ENCODE results near the gene TYW5.

Gene TYW5, protein sequence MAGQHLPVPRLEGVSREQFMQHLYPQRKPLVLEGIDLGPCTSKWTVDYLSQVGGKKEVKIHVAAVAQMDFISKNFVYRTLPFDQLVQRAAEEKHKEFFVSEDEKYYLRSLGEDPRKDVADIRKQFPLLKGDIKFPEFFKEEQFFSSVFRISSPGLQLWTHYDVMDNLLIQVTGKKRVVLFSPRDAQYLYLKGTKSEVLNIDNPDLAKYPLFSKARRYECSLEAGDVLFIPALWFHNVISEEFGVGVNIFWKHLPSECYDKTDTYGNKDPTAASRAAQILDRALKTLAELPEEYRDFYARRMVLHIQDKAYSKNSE

DNA sequence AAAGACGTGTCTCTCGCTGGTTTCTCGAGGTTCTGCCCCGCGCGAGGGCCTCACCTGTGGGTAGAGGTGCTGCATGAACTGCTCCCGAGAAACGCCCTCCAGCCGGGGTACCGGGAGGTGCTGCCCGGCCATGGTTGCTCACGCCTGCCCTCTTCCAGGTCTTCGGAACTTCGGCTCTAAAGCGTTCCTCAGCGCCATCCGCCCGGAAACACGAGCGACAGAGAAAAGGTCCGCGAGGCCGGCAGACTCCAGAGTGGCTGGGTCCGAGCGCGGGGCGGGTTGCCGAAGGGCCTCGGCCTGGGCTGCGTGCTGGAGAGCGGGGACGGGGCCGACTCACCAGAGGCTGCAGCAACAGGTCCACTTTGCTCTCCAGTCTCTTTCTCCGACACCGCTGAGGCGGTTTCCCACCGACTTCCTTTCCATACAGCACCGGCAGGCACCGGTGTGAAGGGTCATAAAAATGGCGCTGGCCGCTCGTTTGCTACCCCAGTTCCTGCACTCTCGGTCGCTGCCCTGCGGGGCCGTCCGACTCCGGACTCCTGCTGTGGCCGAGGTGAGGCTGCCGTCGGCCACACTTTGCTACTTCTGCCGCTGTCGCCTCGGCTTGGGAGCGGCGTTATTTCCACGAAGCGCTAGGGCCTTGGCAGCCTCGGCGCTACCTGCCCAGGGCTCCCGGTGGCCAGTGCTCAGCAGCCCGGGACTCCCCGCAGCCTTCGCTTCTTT lies at the start of gene TYW5, which contains the start of gene MAIP1:
Gene TYW5, minus strand, starts transcription at position 153 of the 723 bp plus-strand sequence. Its CDS starts 21 bp downstream, at position 132.
Gene MAIP1, plus strand, starts transcription at position 244 of the 723 bp plus-strand sequence. Its CDS starts 217 bp downstream, at position 461.
- Mint-ChIP-seq H3K9me3 (no peaks in the 10 kb centered on the region), H3K4me1 (peaks cover 51% of the 10 kb centered on the region), H3K27me3 (no peaks in the 10 kb centered on the region), H3K27ac (peak within 1 kb of the TSS; percentile 97 to 99), H3K4me3 (peak within 1 kb of the TSS; percentile 99 to 100)
- peak; percentile 92 for ATAC-seq
- DNase-seq = peak; percentile 83 to 85

DNA sequence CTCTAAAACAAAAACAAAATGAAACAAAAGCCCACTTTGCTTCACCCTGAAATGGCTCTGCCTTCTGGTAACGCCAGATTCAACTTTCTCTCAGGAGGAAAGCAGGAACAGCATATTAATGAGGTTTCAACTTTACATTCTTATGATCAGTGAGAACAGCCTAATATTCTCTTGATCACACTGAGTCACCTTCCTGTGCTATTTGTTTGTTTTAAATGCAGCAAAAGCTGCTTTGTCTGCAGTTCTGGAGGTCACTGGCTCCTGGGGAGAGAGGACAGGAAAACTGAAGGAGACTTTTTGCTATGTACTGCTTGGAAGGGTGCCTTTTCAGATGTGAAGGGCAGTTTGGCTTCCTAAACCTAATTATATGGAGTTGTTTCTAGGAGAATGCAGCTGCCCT lies 48.2 kb upstream of the TYW5 start:
- DNase-seq (no peak), ATAC-seq (no peak)
- Mint-ChIP-seq H3K9me3 (peaks cover 0 to 5% of the 10 kb centered on the region in 2 donors), H3K27me3 (peaks cover 6% of the 10 kb centered on the region), H3K4me3 (no peak overlapping the region), H3K4me1 (no peaks in the 10 kb centered on the region), H3K27ac (no peak overlapping the region)

DNA sequence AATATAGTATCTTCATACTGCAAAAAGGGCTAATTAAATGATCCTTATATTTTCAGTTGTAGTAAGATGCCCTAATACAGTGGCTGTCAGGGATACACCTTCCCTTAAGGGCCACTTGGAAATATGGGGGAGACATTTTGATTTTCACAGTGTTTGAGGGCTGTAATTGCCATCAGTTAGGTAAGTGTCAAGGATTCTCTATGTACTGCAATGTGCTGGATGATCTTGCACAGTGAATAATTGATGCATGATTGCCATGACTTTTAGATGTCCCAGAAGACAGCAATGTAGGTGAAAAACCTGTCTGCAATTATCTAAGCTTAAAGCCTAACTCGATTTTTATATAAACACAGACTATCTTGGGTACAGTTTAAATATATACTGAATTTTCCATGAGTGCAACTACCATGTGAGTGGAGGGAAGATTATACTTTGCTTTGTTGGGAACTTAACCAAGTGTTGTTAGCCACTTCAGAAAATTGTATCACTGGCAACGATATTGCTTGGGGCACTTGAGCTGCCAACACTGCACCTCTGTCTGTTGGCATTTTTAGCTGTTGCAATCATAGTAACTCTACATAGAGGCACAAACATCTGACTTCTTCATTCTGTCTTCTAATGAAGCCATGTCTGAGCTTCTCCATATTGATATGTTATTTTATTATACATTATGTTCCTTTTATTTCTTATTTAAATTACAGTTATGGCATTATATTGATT lies 45.3 kb upstream of the TYW5 start:
- H3K9me3 Mint-ChIP-seq = peaks cover 0 to 5% of the 10 kb centered on the region in 2 donors
- no peak for ATAC-seq
- no peak overlapping the region for H3K4me3 Mint-ChIP-seq
- DNase-seq = no peak
- peaks cover 6% of the 10 kb centered on the region for H3K27me3 Mint-ChIP-seq
- H3K27ac Mint-ChIP-seq = no peak overlapping the region
- no peaks in the 10 kb centered on the region for H3K4me1 Mint-ChIP-seq

DNA sequence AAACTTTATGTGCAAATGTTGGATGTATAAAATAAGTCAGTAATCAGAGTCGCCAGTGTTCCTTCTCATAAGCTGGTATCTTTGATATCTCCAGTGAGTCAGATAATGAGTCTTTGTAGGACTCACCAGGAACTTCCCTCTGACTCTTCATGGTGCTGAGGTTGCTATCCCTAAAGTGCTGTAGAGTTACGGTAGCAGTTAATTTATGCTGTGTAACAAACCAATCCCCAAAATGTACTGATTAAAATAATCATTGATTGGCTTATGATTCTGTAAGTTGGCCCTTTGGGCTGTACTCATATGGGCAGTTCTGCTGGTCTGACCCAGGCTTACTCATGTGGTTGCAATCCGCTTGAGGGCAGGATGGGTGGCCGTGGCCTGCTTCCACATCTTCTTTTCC lies 43.9 kb upstream of the TYW5 start:
- H3K9me3 Mint-ChIP-seq = no peaks in the 10 kb centered on the region
- ATAC-seq = no peak
- no peak for DNase-seq
- no peaks in the 10 kb centered on the region for H3K4me1 Mint-ChIP-seq
- H3K27ac Mint-ChIP-seq = no peak overlapping the region
- peaks cover 6% of the 10 kb centered on the region for H3K27me3 Mint-ChIP-seq
- no peak overlapping the region for H3K4me3 Mint-ChIP-seq

DNA sequence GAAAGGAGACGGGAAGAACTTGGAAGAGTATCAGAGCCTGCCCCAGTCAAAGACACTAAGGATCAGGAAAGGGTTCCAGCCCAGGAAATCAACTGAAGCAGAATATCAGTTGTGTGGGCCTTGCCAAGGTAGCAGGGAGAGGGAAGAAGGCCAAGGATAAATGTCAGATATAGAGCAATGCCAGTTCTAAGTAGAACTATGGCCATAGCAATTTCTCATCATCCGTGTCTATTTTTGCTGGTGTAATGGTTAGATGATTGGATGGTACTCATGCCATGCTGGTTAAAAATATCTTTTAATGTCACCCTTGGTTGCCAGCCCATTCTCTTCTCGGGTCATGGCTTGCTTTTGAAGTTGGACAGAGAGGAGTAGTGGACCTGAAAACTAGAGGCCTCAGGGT lies 42.0 kb upstream of the TYW5 start:
- ATAC-seq (no peak), DNase-seq (no peak)
- no peaks in the 10 kb centered on the region for H3K27me3 Mint-ChIP-seq
- no peak overlapping the region for H3K4me3 Mint-ChIP-seq
- H3K9me3 Mint-ChIP-seq = no peaks in the 10 kb centered on the region
- H3K27ac Mint-ChIP-seq = no peak overlapping the region
- H3K4me1 Mint-ChIP-seq = no peaks in the 10 kb centered on the region

DNA sequence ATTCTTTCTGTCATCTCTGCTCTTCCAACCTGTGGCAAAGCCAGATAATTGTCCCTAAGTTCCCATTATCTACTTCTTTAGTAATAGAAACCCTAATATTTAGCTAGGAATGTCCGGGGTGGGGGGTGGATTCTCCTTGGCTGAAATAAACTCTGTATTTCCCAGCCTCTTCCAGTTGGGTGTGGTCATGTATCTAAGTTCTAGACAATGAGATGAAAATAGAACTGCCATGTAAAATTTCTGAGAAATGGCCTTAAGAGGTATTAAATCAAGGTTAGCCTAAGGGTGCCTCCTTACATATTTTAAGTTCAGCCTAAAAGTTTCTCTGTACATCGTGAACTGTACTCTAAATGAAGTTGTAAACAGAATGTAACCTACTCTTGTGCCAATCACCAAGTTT lies 39.6 kb upstream of the TYW5 start:
- Mint-ChIP-seq H3K4me3 (no peak overlapping the region), H3K9me3 (no peaks in the 10 kb centered on the region), H3K4me1 (no peaks in the 10 kb centered on the region), H3K27me3 (no peaks in the 10 kb centered on the region), H3K27ac (no peak overlapping the region)
- ATAC-seq (no peak), DNase-seq (no peak)

DNA sequence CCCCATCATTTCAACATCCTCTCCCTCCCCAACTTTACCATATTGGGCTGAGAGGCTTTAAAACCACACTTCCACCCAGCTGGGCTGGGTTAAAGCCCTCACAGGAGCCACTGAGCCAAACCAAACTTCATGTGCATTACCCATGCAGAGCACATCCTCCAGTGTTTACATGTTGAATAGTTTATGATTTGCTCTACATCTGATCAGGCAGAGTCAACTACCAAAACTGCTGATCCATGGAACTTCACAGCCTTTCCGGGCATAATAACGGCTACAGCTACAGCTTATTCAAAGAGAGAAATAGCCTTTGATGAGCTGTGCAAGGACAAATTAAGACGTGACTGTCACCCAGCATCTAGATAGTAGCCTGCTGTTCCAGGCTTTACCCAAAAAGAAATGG lies 39.1 kb upstream of the TYW5 start:
- Mint-ChIP-seq H3K27me3 (no peaks in the 10 kb centered on the region), H3K4me1 (no peaks in the 10 kb centered on the region), H3K27ac (no peak overlapping the region), H3K9me3 (no peaks in the 10 kb centered on the region), H3K4me3 (no peak overlapping the region)
- ATAC-seq (no peak), DNase-seq (no peak)

DNA sequence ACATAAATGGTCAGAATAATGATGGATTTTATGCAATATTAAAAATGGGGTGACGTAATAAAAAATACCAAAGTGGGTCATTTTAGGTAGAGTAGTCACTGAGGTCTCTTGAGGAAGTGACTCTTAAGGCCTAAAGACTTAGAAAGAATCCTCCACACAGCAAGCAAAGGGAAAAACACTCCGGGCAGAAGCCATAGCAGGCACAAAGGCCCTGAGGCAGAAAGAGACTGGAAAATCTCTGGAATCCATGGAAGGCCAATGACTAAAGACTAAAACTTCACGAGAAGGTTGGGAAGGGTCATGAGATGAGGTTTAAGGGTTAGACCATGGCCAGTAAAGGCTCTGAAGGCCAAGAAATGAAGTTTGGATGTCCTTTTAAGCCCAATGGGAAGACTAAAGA lies 37.0 kb upstream of the TYW5 start:
- Mint-ChIP-seq H3K4me1 (no peaks in the 10 kb centered on the region), H3K27me3 (no peaks in the 10 kb centered on the region)
- DNase-seq = no peak

DNA sequence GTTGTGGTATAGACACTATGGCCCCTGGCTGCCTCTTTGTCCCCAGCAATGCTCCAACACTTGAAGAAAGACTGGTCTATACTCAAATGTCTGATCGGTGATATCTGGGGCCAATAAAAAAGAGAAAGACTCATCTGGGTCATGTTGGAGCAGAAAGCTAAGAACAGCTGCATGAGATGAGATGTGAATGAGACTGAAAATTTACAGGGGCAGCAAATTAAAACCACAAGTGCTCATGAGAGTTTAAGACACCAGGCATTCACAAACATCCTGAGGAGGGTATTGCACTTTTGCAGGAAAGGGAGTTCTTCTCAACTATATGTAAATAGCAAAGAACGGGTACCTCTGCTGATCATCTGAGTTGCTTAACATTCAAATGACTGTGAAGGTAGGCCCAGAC lies 36.4 kb upstream of the TYW5 start:
- DNase-seq = no peak
- no peak overlapping the region for H3K27ac Mint-ChIP-seq
- ATAC-seq = no peak
- no peaks in the 10 kb centered on the region for H3K4me1 Mint-ChIP-seq
- no peaks in the 10 kb centered on the region for H3K27me3 Mint-ChIP-seq
- no peaks in the 10 kb centered on the region for H3K9me3 Mint-ChIP-seq
- no peak overlapping the region for H3K4me3 Mint-ChIP-seq

More for the DNA sequence above, 37.0 kb upstream of the TYW5 start:
- Mint-ChIP-seq H3K4me3 (no peak overlapping the region), H3K9me3 (no peaks in the 10 kb centered on the region), H3K27ac (no peak overlapping the region)
- ATAC-seq = no peak

DNA sequence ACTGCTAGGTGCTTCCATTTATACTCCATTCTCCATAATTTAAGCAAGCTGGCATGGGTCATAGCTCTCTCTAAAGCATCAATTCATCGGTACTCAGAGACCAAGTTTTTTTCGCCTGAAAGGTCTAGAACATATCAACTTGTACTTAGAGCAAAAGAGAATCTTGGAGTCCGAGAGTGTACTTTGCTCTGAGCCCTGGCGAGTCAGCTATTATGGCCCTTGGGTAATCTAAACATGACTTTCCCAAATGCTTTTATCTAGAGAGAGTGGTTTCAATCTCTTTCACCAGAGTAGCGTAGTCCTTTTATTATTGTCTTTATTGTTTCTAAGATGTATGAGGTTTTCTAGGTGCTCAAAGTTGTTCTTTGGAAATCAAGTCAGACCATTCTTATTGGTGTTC lies 34.5 kb upstream of the TYW5 start:
- no peaks in the 10 kb centered on the region for H3K9me3 Mint-ChIP-seq
- no peak overlapping the region for H3K27ac Mint-ChIP-seq
- H3K4me1 Mint-ChIP-seq = peaks cover 5% of the 10 kb centered on the region
- no peak for ATAC-seq
- no peak for DNase-seq
- no peak overlapping the region for H3K4me3 Mint-ChIP-seq
- H3K27me3 Mint-ChIP-seq = no peaks in the 10 kb centered on the region

DNA sequence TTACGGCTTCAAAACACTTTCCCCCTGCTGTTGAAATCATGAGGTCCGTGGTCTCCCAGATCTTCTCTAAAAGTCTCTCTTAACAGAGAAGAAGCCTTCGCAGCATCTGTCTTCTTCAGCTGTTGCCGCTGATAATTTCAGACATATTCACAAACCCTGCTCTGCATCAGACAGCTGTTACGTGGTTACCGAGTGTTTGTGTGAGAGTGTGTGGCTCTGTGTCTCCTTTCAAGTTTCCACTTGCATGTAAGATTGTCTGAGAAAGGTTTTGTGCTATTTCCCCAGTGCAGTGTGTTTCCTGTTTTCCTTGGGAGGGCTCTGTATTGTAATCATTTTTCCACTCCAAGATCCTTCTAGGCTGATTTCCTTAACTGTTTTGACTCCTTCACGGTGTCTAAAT lies 32.9 kb upstream of the TYW5 start:
- ATAC-seq (peak; percentile 31), DNase-seq (no peak)
- Mint-ChIP-seq H3K27me3 (no peaks in the 10 kb centered on the region), H3K9me3 (no peaks in the 10 kb centered on the region), H3K4me1 (peaks cover 5% of the 10 kb centered on the region), H3K27ac (no peak overlapping the region), H3K4me3 (no peak overlapping the region)

DNA sequence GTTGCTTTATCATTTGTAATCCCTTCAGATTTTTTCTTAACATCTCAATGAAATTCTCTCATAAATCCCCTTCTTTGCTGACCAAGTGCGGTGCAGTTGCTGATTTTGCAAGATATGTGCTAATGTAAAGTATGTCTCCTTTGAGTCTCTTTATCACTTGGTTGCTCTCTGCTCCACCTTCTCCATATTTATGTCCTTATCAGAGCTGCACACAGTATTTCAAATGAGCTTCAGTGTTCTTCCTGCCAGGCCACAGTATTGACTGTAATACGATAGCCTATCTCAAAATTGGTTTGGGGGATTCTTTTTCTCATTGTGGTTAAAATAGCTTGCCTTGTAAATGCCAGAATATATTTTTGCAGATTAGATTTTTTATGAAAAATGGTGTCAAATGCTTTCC lies 32.3 kb upstream of the TYW5 start:
- no peaks in the 10 kb centered on the region for H3K27me3 Mint-ChIP-seq
- no peak for ATAC-seq

DNA sequence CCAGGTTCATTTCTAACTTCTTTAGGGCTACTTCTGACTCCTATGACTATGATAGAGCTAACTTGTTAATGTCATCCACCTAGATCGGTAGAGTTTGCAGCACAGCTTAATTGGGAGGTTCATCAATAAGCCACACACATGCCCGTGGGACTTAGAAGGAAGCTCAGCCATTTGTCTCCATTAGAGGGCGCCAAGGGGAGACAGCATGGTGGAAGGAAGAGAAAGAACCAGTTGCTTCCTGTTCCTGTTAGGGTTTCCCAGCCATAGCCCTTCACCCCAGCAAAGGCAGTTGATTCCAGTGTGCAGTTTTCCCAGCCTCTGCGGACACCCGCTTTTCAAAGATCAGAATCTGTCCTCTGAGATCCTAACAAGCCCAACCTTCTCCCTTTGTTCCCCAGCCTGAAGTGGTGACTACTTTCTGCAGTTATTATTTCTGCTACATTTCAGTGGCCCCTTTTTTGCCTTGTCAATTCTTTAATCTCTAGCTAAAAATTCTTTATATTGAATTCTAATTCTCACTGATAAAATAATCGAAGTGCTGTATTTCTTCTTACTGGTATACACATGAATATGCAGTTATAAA lies 30.4 kb upstream of the TYW5 start:
- Mint-ChIP-seq H3K27me3 (no peaks in the 10 kb centered on the region), H3K4me1 (peaks cover 5% of the 10 kb centered on the region), H3K4me3 (no peak overlapping the region), H3K9me3 (no peaks in the 10 kb centered on the region), H3K27ac (peak overlapping the region in 1 of 2 donors; percentile 59)
- peak; percentile 88 for ATAC-seq
- peak; percentile 57 to 71 for DNase-seq

More for the DNA sequence above, 32.3 kb upstream of the TYW5 start:
- H3K4me3 Mint-ChIP-seq = no peak overlapping the region
- peaks cover 5% of the 10 kb centered on the region for H3K4me1 Mint-ChIP-seq
- H3K27ac Mint-ChIP-seq = no peak overlapping the region
- no peak for DNase-seq
- H3K9me3 Mint-ChIP-seq = no peaks in the 10 kb centered on the region

DNA sequence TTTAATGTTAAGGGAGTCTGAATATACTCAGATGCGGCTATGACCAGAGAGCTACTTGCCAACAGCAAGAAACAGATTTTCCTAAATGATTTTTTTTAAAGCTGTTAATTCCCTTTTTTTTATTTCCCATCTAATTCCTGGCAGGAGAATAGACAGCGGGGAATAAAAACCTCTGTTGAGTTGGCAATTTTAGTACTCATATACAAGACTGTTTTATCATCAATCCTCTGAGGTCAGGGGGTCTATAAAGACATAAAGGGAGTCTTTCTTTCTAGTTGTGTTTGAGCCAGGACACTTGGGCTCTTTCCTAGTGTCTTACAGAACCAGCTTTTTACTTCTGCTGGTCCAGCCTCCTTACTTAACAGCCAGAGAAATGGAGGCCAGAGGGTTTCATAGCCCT lies 29.5 kb upstream of the TYW5 start:
- no peak for ATAC-seq
- Mint-ChIP-seq H3K27ac (no peak overlapping the region), H3K9me3 (no peaks in the 10 kb centered on the region), H3K4me3 (no peak overlapping the region), H3K27me3 (no peaks in the 10 kb centered on the region), H3K4me1 (peaks cover 9% of the 10 kb centered on the region)
- no peak for DNase-seq

DNA sequence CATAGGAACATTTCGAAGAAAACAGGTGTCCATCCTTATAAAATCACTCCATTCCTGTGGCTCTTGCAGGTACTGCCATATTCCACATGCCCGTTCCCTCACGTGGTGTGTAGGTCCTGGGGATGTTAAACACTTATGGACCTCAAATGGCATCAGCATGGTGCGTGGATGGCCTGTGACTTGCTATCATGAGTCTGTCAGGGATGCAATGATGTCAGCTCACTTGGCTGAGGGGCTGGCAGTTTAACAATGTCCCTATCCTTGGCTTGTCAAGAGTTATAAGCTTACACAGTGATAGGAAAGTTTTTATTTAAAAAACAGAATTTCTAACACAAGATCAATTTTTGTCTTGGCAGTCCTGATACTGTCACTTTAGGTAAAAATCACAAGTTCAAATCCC lies 28.9 kb upstream of the TYW5 start:
- no peak for DNase-seq
- no peak overlapping the region for H3K4me3 Mint-ChIP-seq
- H3K4me1 Mint-ChIP-seq = peaks cover 12% of the 10 kb centered on the region
- no peak overlapping the region for H3K27ac Mint-ChIP-seq
- no peaks in the 10 kb centered on the region for H3K9me3 Mint-ChIP-seq
- ATAC-seq = no peak
- no peaks in the 10 kb centered on the region for H3K27me3 Mint-ChIP-seq

DNA sequence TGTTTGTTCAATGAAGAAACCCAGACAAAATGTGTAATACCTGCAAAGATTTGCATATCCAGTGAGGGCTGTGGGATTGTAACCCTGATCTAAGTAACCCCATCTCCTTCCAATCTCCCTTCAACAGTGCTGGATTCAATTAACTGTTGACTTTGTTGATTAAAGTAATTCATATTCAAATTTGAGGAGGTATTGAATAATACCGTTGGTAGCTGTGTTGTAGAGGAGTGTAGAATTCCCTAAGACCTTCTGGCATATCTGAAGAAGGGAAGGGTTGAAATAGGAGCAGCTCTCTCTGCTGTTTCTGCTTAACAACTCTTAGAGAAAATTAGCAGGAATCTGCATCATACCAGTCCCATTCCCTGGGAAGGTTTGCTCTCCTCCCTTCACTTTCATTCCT lies 28.2 kb upstream of the TYW5 start:
- no peaks in the 10 kb centered on the region for H3K27me3 Mint-ChIP-seq
- peaks cover 18% of the 10 kb centered on the region for H3K4me1 Mint-ChIP-seq
- no peak for ATAC-seq
- no peak overlapping the region for H3K4me3 Mint-ChIP-seq
- DNase-seq = no peak
- H3K9me3 Mint-ChIP-seq = no peaks in the 10 kb centered on the region
- H3K27ac Mint-ChIP-seq = no peak overlapping the region

Data from stimulated activated naive CD8-positive, alpha-beta T cell treated with anti-CD3 and anti-CD28 coated beads, Interleukin-15, amount 100 ng/mL, for 72 hours (primary cell).